MCF 10A (cell line): Measurements from ENCODE around the gene TNFRSF18. TPM values are rescaled to one million over a fixed set of nuclear protein-coding genes. Genes with fewer than 3 reads are reported as not detected.

Experiments used
- BruUV-seq: library from RNA; stranded (reverse); fragments of 400-500 nt; replicated peaks from 2 replicates; lab custom pipeline; 2021; lab: Mats Ljungman, UMichigan
- CTCF ChIA-PET: fragments of 300-600 bp; sonication (Branson Sonifier 250); formaldehyde crosslinking; extraction: SDS; loops from one replicate; lab custom pipeline; 2021; ENCODE audit warnings: antibody characterized with exemption, inconsistent platforms; lab: Yijun Ruan, JAX
- POLR2A ChIA-PET: fragments of 300-600, 350-650 bp; sonication (Branson Sonifier 250); formaldehyde crosslinking; extraction: SDS; loops from one replicate; lab custom pipeline; 2020; ENCODE audit warnings: antibody characterized with exemption, inconsistent platforms; lab: Yijun Ruan, JAX
- DNase-seq: peaks from one replicate; pipeline ENCODE4 v3.0.0-alpha.2; 2018; ENCODE audit not compliant: unreplicated experiment
- H3K27ac Mint-ChIP-seq: one replicate; pipeline ENCODE4 v1.8.0; 2022; ENCODE audit warnings: mild to moderate bottlenecking, low read depth, mixed read lengths; ENCODE audit not compliant: unreplicated experiment
- H3K27me3 Mint-ChIP-seq: one replicate; pipeline ENCODE4 v1.8.0; 2022; ENCODE audit warnings: mixed read lengths; ENCODE audit not compliant: insufficient read depth, unreplicated experiment
- H3K36me3 Mint-ChIP-seq: one replicate; pipeline ENCODE4 v1.8.0; 2022; ENCODE audit warnings: mild to moderate bottlenecking, moderate library complexity, mixed read lengths; ENCODE audit not compliant: insufficient read depth, unreplicated experiment
- H3K4me1 Mint-ChIP-seq: one replicate; pipeline ENCODE4 v1.8.0; 2022; ENCODE audit warnings: mixed read lengths; ENCODE audit not compliant: insufficient read depth, unreplicated experiment
- H3K4me3 Mint-ChIP-seq: one replicate; pipeline ENCODE4 v1.8.0; 2022; ENCODE audit warnings: mild to moderate bottlenecking, moderate library complexity, mixed read lengths; ENCODE audit not compliant: unreplicated experiment
- H3K9me3 Mint-ChIP-seq: one replicate; pipeline ENCODE4 v1.8.0; 2022; ENCODE audit warnings: mixed read lengths; ENCODE audit not compliant: unreplicated experiment
- intact Hi-C: fragments of 100-400 bp; cut with micrococcal nuclease; formaldehyde crosslinking; loops from 2 replicates; pipeline ENCODE4 v1.14.1; 2022
- total RNA-seq: library from RNA; stranded (reverse); gene quantifications from 2 replicates; pipeline ENCODE4 v1.2.3, GENCODE V29; 2022
- TF ChIP-seq, protein P1 (sequence below): fragments of 200-600 bp; IDR thresholded peaks from one replicate; pipeline ENCODE4 v1.8.0; 2022; ENCODE audit warnings: antibody characterized with exemption, mild to moderate bottlenecking; ENCODE audit not compliant: unreplicated experiment

TNFRSF18 gene
- total RNA-seq, 1 experiment from 2014 or later, result not detected

DNA sequence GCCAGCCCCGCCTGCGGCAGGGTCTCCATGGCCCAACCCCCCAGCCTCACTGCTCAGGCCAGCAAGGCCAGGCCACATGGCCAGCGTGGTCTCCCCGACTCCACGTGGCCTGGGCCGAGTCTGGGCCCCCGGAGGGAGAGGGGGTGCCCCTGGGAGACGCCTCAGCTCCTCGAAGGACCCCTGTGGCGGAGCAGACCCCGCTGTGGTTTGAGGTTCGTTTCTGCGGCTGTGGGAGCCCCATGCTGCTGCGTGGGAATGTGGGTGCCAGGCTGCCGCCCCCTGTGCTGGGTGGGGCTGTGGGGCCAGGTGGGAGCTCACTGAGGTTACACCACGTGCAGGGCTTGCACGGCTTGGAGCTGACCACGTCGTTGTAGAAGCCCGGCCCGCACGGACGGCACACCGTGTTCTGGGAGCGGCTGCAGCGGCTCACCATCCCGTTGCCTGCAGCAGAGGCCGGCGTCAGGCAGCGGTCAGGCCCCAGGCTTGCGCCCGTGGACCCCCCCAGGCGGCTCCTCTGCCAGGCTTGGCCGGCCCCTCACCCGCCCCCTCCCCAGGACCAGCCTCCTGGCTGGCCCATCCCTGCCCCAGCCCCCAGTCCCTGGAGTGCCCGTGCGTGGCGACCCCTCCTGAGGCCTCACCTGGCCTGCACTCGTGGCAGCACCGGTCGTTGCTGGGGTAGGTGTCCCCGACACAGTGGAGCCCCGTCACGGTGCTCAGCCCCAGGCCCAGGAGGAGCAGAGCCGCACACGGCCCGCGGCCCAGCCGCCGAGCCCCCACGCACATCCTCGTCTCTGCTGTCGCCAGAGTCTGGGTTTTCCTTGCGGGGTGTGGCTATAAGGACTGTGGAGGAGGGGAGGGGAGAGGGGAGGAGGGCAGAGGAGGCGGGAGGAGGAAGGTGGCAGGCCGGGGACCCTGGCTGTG, 7.2 kb upstream of the TNFRSF18 start, which contains the start of gene TNFRSF4:
TNFRSF4 (minus strand) TSS at position 809 of the 921 bp plus-strand sequence; CDS start at position 783, 26 bp downstream.
- no peaks in the 10 kb centered on the region for H3K9me3 Mint-ChIP-seq
- H3K27ac Mint-ChIP-seq, result no peak within 1 kb of the TSS
- H3K27me3 Mint-ChIP-seq, result no peaks in the 10 kb centered on the region
- TF ChIP-seq, protein P1, sequence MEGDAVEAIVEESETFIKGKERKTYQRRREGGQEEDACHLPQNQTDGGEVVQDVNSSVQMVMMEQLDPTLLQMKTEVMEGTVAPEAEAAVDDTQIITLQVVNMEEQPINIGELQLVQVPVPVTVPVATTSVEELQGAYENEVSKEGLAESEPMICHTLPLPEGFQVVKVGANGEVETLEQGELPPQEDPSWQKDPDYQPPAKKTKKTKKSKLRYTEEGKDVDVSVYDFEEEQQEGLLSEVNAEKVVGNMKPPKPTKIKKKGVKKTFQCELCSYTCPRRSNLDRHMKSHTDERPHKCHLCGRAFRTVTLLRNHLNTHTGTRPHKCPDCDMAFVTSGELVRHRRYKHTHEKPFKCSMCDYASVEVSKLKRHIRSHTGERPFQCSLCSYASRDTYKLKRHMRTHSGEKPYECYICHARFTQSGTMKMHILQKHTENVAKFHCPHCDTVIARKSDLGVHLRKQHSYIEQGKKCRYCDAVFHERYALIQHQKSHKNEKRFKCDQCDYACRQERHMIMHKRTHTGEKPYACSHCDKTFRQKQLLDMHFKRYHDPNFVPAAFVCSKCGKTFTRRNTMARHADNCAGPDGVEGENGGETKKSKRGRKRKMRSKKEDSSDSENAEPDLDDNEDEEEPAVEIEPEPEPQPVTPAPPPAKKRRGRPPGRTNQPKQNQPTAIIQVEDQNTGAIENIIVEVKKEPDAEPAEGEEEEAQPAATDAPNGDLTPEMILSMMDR, result no peak
- no peak for DNase-seq
- peaks cover 12% of the 10 kb centered on the region for H3K36me3 Mint-ChIP-seq
- BruUV-seq, result no TSS peak
- H3K4me1 Mint-ChIP-seq, result peaks cover 6% of the 10 kb centered on the region
- no peak within 1 kb of the TSS for H3K4me3 Mint-ChIP-seq
- ChIA-PET CTCF (no interaction called here), POLR2A (no interaction called here)
- intact Hi-C loops, result no loop called here

DNA sequence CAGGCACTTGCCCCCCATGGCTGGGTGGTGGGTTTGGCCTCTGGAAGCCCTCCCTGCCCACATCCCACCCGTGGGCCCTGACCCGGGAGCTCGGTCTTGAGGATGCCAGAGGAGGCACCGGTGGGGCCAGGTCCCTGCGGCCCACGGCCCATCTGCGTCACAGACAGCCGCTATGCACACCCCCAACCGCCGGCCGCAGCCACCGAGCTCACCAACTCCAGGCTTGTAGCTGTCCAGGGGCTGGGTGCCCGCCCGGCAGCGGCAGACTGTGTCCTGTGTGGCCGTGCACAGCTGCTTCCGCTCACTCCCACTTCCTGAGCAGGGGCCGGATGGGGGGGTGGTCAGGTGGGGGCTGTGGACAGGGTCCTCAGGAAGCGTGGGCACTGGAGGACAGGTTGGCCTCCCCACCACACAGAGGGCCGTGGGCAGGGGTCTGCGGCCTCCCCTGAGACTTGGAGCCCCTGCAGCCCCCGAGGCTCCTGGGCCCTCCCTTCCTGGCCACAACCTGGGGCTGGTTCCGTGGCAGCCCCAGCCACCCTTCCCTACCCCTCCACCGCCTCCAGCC, 6.5 kb upstream of the TNFRSF18 start:
- Mint-ChIP-seq H3K4me1 (peaks cover 13% of the 10 kb centered on the region), H3K36me3 (peaks cover 12% of the 10 kb centered on the region), H3K9me3 (no peaks in the 10 kb centered on the region), H3K27me3 (no peaks in the 10 kb centered on the region), H3K27ac (no peak overlapping the region), H3K4me3 (no peak overlapping the region)
- TF ChIP-seq, protein P1, result no peak
- no peak for DNase-seq
- BruUV-seq, result no TSS peak
- intact Hi-C loops, result no loop called here
- POLR2A ChIA-PET, result no interaction called here
- CTCF ChIA-PET, result interaction anchor here (0.6 kb wide), 1 partner anchor 77 kb away, joined by 3 read pairs; no protein-coding TSS in a partner anchor

DNA sequence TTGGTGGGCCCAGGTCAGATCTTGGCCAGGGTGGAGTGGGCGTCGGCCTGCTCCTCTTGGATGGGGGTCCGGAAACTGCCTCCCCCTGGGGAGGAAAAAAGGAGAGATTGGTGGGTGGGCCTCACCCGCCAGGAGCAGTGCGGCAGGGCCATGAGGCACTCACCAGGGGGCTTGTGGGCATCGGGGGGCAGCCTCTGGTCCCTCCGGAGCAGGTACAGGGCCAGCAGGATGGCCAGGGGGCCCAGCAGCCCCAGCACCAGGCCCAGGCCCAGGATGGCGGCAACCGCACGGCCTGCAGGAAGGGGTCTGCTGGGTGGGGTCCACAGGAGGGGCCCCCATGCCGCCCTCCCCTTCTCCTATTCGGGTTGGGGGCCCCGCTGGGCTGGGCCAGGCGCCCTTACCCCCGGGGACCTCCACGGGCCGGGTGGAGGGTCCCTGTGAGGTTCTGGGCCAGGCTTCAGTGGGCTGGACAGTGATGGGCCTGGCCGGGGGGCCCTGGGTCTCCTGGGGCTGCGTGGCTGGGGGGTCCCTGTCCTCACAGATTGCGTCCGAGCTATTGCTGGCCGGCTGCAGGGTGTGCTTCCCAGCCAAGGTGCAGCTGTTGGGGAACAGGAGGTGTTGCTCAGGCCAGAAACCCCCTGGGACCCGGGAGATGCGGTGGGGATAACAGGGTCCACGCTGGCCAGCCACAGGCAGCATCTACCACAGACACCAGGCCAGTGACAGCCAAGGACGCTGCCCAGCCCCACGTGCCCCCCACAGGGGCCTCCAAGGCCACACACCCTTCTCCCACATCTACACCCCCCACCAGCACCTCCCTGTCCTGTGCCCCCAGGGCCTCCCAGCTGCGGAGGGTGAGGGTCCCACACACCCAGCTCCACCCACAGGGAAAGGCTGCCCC, 5.4 kb upstream of the TNFRSF18 start:
- no peak for DNase-seq
- intact Hi-C loops, result no loop called here
- H3K4me3 Mint-ChIP-seq, result no peak overlapping the region
- no peaks in the 10 kb centered on the region for H3K9me3 Mint-ChIP-seq
- no peaks in the 10 kb centered on the region for H3K27me3 Mint-ChIP-seq
- H3K27ac Mint-ChIP-seq, result no peak overlapping the region
- TF ChIP-seq, protein P1, result no peak
- BruUV-seq, result no TSS peak
- H3K4me1 Mint-ChIP-seq, result peaks cover 15% of the 10 kb centered on the region
- POLR2A ChIA-PET, result no interaction called here
- peaks cover 10% of the 10 kb centered on the region for H3K36me3 Mint-ChIP-seq
- CTCF ChIA-PET, result no interaction called here
